Endothelial cell of umbilical vein (primary cell): ENCODE results near the gene RAB17. TPM values are rescaled to one million over a fixed set of nuclear protein-coding genes. Genes with fewer than 3 reads are reported as not detected.
"Not testable (repeated sequence)": the region's sequence is repeated elsewhere in the genome, so short reads cannot be mapped to it uniquely, and the experiment has no call there.

Experiments used
- BruUV-seq: library from RNA; stranded (reverse); fragments of 400-500 nt; replicated peaks from 2 replicates; lab custom pipeline; 2021; lab: Mats Ljungman, UMichigan
- CTCF ChIA-PET: fragments of 300-600, 350-600 bp; sonication (Branson Sonifier 250); formaldehyde crosslinking; loops from one replicate; lab custom pipeline; 2021; ENCODE audit warnings: antibody characterized with exemption, inconsistent platforms; lab: Charles Lee
- POLR2A ChIA-PET: fragments of 300-600, 350-600 bp; sonication (Branson Sonifier 250); formaldehyde crosslinking; loops from one replicate; lab custom pipeline; 2021; ENCODE audit warnings: antibody characterized with exemption, inconsistent platforms; lab: Charles Lee
- DNase-seq: peaks from one replicate; pipeline ENCODE4 v3.0.0-alpha.2; 2011; ENCODE audit warnings: low read depth, low spot score
- FAIRE-seq: peaks from 2 replicates; lab custom pipeline; 2011; peaks lifted over from hg19 to GRCh38; lab: Jason Lieb, UNC
- H2AFZ ChIP-seq: 2 replicates; pipeline ENCODE4 v1.6.0; 2012; ENCODE audit warnings: low read depth, low read length, control low read depth, inconsistent platforms
- H3K27ac ChIP-seq: 2 replicates; pipeline ENCODE4 v1.5.1; 2011; ENCODE audit warnings: low read depth, mild to moderate bottlenecking, control low read depth, low read length, moderate library complexity; ENCODE audit not compliant: insufficient read depth
- H3K27me3 ChIP-seq, 2 experiments: 2 replicates each; pipeline versions ENCODE4 v1.6.0 to v1.6.1; 2011; ENCODE audit warnings: low read length in 2 of 2, mixed read lengths in 1 of 2; ENCODE audit not compliant: control insufficient read depth in 2 of 2, insufficient read depth in 2 of 2
- H3K36me3 ChIP-seq, 2 experiments: 2 replicates in 1 of 2; 3 replicates in 1 of 2; pipeline ENCODE4 v1.5.1; 2011; ENCODE audit warnings: low read length in 2 of 2, mild to moderate bottlenecking in 1 of 2, moderate library complexity in 1 of 2; ENCODE audit not compliant: control insufficient read depth in 2 of 2, insufficient read depth in 2 of 2; ENCODE audit errors: extremely low read depth in 1 of 2
- H3K4me1 ChIP-seq: 3 replicates; pipeline ENCODE4 v1.5.1; 2011; ENCODE audit warnings: mild to moderate bottlenecking, low read length; ENCODE audit not compliant: control insufficient read depth, insufficient read depth; ENCODE audit errors: extremely low read depth
- H3K4me2 ChIP-seq: 2 replicates; pipeline ENCODE4 v1.6.1; 2011; ENCODE audit warnings: low read length, control low read depth, mixed read lengths; ENCODE audit not compliant: insufficient read depth
- H3K4me3 ChIP-seq, 3 experiments: fragments of 200-600 bp in 1 of 3; sonication (generic), shearing (Covaris generic) in 1 of 3; replicated peaks in 1 of 3; 2 replicates each; pipeline ENCODE4 v1.5.1; 2011 to 2016; ENCODE audit warnings: control low read depth in 3 of 3, low read length in 3 of 3, mild to moderate bottlenecking in 2 of 3, inconsistent platforms in 1 of 3, low read depth in 1 of 3, moderate library complexity in 1 of 3; ENCODE audit not compliant: insufficient read depth in 1 of 3
- H3K79me2 ChIP-seq: 2 replicates; pipeline ENCODE4 v1.6.0; 2012; ENCODE audit warnings: low read length, inconsistent platforms; ENCODE audit not compliant: control insufficient read depth, insufficient read depth
- H3K9ac ChIP-seq: replicated peaks from 2 replicates; pipeline ENCODE3; 2011; ENCODE audit warnings: low read length, control low read depth; ENCODE audit not compliant: insufficient read depth; ENCODE audit errors: extremely low read depth
- H3K9me1 ChIP-seq: replicated peaks from 3 replicates; pipeline ENCODE4 v1.6.0; 2011; ENCODE audit warnings: mild to moderate bottlenecking, low read length; ENCODE audit not compliant: control insufficient read depth, insufficient read depth; ENCODE audit errors: extremely low read depth
- H3K9me3 ChIP-seq: replicated peaks from 2 replicates; pipeline ENCODE4 v1.5.1; 2012; ENCODE audit warnings: low read length, inconsistent platforms; ENCODE audit not compliant: control insufficient read depth, insufficient read depth
- H4K20me1 ChIP-seq: replicated peaks from 2 replicates; pipeline ENCODE3; 2011; ENCODE audit warnings: mild to moderate bottlenecking, low read length; ENCODE audit not compliant: control insufficient read depth, insufficient read depth; ENCODE audit errors: extremely low read depth
- EZH2 ChIP-seq: IDR thresholded peaks from 2 replicates; pipeline ENCODE4 v1.6.1; 2012; ENCODE audit warnings: borderline replicate concordance, low read depth, mild to moderate bottlenecking, moderate library complexity, low read length, inconsistent platforms; ENCODE audit not compliant: severe bottlenecking
- FOS ChIP-seq: IDR thresholded peaks from 2 replicates; pipeline ENCODE4 v1.6.1; 2011; ENCODE audit warnings: mild to moderate bottlenecking, low read length, moderate library complexity, borderline replicate concordance; ENCODE audit not compliant: insufficient read depth
- GATA2 ChIP-seq: IDR thresholded peaks from 2 replicates; pipeline ENCODE4 v1.7.0; 2011; ENCODE audit warnings: low read depth, mild to moderate bottlenecking, moderate library complexity, mixed read lengths, low read length; ENCODE audit not compliant: insufficient read length, insufficient read depth
- JUN ChIP-seq: IDR thresholded peaks from 2 replicates; pipeline ENCODE4 v1.6.1; 2011; ENCODE audit warnings: borderline replicate concordance, low read depth; ENCODE audit not compliant: insufficient read length, insufficient read depth
- MYC ChIP-seq: IDR thresholded peaks from one replicate; pipeline ENCODE4 v1.6.1; 2011; ENCODE audit warnings: mild to moderate bottlenecking, low read depth, low read length
- POLR2A ChIP-seq: IDR thresholded peaks from 2 replicates; pipeline ENCODE4 v1.6.1; 2012; ENCODE audit warnings: low read depth, mild to moderate bottlenecking, control low read depth, low read length
- POLR2AphosphoS5 ChIP-seq: IDR thresholded peaks from 2 replicates; pipeline ENCODE4 v1.6.1; 2012; ENCODE audit warnings: low read depth, mild to moderate bottlenecking, control low read depth, low read length, moderate library complexity; ENCODE audit not compliant: insufficient read depth
- dilution Hi-C: fragments of 300-500 bp; cut with MboI; formaldehyde crosslinking; loops from one replicate; pipeline ENCODE4 v1.15.0; 2019; ENCODE audit warnings: low sequenced_read_pairs; ENCODE audit not compliant: extremely low pct_ligation_motif_present
- intact Hi-C: fragments of 100-400 bp; cut with micrococcal nuclease; formaldehyde crosslinking; loops from one replicate; pipeline ENCODE4 v1.10.0; 2022
- polyA plus RNA-seq, 4 experiments: library from polyadenylated mRNA; depleted of rRNA in 3 of 4; stranded (reverse) in 3 of 4; unstranded in 1 of 4; fragments of >200 nt; gene quantifications; 2 replicates each; pipeline versions ENCODE4 v1.2.1 to v1.2.3, GENCODE V29; 2011 to 2012; ENCODE audit warnings: missing spikeins in 1 of 4
- total RNA-seq: library from RNA; stranded (reverse); gene quantifications from 2 replicates; pipeline ENCODE4 v1.2.3, GENCODE V29; 2021
- TF ChIP-seq, protein P1 (sequence below): IDR thresholded peaks from 2 replicates; pipeline ENCODE4 v1.6.1; 2011; ENCODE audit not compliant: insufficient read depth, insufficient read length
- TF ChIP-seq, protein P2 (sequence below), 2 donors: IDR thresholded peaks; 1 replicate in 1 of 2; 2 replicates in 1 of 2; pipeline ENCODE4 v1.5.1; 2011; ENCODE audit warnings: low read length in 2 of 2, mild to moderate bottlenecking in 2 of 2, moderate library complexity in 2 of 2, control low read depth in 1 of 2, inconsistent platforms in 1 of 2, low read depth in 1 of 2; ENCODE audit not compliant: insufficient read depth in 1 of 2; ENCODE audit errors: extremely low read depth in 1 of 2

Gene RAB17
- total and polyA plus RNA-seq, 2 donors (not counting 3 experiments of a cell fraction or from before 2014, with no cell fraction given): 0.41 to 0.77 TPM

GRCh38 chr2:237596520-237597195 lies 6.1 kb upstream of the RAB17 start:
- POLR2A ChIA-PET: no interaction called here
- dilution Hi-C loops: no loop called here
- no peaks in the 10 kb centered on the region for H3K79me2 ChIP-seq
- no peaks in the 10 kb centered on the region for H3K9me3 ChIP-seq
- peaks cover 9% of the 10 kb centered on the region for H3K4me1 ChIP-seq
- H3K27me3 ChIP-seq: no peaks in the 10 kb centered on the region
- H3K36me3 ChIP-seq: no peaks in the 10 kb centered on the region
- intact Hi-C loops: no loop called here
- H3K9ac ChIP-seq: no peak overlapping the region
- DNase-seq (no peak), FAIRE-seq (no peak)
- no TSS peak for BruUV-seq
- H3K4me3 ChIP-seq: no peak overlapping the region
- no peak overlapping the region for H3K4me2 ChIP-seq
- no peak overlapping the region for H2AFZ ChIP-seq
- TF ChIP-seq, protein P1, sequence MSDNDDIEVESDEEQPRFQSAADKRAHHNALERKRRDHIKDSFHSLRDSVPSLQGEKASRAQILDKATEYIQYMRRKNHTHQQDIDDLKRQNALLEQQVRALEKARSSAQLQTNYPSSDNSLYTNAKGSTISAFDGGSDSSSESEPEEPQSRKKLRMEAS: no peak
- TF ChIP-seq POLR2A: no peak
- no peak for TF ChIP-seq POLR2AphosphoS5
- TF ChIP-seq FOS: no peak
- no peak for TF ChIP-seq MYC
- TF ChIP-seq EZH2: no peak
- no peak for TF ChIP-seq GATA2
- no peak for TF ChIP-seq JUN
- TF ChIP-seq, protein P2, sequence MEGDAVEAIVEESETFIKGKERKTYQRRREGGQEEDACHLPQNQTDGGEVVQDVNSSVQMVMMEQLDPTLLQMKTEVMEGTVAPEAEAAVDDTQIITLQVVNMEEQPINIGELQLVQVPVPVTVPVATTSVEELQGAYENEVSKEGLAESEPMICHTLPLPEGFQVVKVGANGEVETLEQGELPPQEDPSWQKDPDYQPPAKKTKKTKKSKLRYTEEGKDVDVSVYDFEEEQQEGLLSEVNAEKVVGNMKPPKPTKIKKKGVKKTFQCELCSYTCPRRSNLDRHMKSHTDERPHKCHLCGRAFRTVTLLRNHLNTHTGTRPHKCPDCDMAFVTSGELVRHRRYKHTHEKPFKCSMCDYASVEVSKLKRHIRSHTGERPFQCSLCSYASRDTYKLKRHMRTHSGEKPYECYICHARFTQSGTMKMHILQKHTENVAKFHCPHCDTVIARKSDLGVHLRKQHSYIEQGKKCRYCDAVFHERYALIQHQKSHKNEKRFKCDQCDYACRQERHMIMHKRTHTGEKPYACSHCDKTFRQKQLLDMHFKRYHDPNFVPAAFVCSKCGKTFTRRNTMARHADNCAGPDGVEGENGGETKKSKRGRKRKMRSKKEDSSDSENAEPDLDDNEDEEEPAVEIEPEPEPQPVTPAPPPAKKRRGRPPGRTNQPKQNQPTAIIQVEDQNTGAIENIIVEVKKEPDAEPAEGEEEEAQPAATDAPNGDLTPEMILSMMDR (IDR thresholded peaks at IDR 0.05; ENCODE audit: extremely low read depth in 1 of 2, insufficient read depth in 1 of 2, low read depth in 1 of 2, low read length in 2 of 2): no peak
- no peaks in the 10 kb centered on the region for H4K20me1 ChIP-seq
- no peak overlapping the region for H3K27ac ChIP-seq
- CTCF ChIA-PET: interaction anchor here (1.1 kb wide), 2 partner anchors 20 to 25 kb away, joined by 4 read pairs; no protein-coding TSS in a partner anchor
- no peaks in the 10 kb centered on the region for H3K9me1 ChIP-seq

- DNase-seq, FAIRE-seq, H3K9me1 ChIP-seq, H3K4me3 ChIP-seq, BruUV-seq, intact Hi-C loops, H3K79me2 ChIP-seq, H3K27ac ChIP-seq, H3K4me1 ChIP-seq, H3K4me2 ChIP-seq, H3K9me3 ChIP-seq, H3K9ac ChIP-seq, H4K20me1 ChIP-seq, H2AFZ ChIP-seq, H3K27me3 ChIP-seq, POLR2A ChIA-PET, H3K36me3 ChIP-seq, dilution Hi-C loops: not testable (repeated sequence)
- CTCF ChIA-PET: interaction anchor here (1.1 kb wide), 1 partner anchor 21 kb away, joined by 4 read pairs; no protein-coding TSS in a partner anchor
Observed at GRCh38 chr2:237595829-237596519, 5.4 kb upstream of the RAB17 start.
